ENCODE data around the gene CEP295NL. TPM values are rescaled to one million over a fixed set of nuclear protein-coding genes. Genes with fewer than 3 reads are reported as not detected.
"Not testable (repeated sequence)": the region's sequence is repeated elsewhere in the genome, so short reads cannot be mapped to it uniquely, and the experiment has no call there.

The CEP295NL gene
- total RNA-seq, 1 experiment from 2014 or later, result 3.6 TPM

DNA sequence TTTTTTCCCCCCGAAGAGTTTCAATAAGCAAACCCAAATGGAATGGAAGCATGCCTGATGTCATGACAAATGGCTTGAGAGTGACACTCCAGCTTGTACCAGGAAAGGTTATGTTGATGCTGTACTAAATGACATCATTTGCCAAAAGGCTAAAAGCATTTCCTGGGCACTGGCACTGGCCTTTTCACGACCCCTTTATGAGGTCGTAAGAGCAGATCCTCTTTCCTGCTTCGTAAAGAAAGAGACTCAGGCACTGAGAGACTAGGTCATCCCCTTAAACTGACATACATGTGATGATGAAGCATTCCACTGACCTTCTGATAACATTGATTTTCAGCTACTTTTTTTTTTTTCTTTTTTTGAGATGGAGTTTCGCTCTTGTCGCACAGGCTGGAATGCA, 30.5 kb downstream of the CEP295NL start:
- intact Hi-C loops (cut with micrococcal nuclease; ENCODE audit: unreplicated experiment), result loop anchor here (2.0 kb wide), 2 partner anchors 50 to 98 kb away; no protein-coding TSS in a partner anchor
- BruUV-seq (replicated peaks), result no TSS peak
- DNase-seq, result no peak
- peaks cover 34% of the 10 kb centered on the region for H3K4me1 ChIP-seq (replicated peaks; ENCODE audit: insufficient read depth)
- H3K36me3 ChIP-seq (ENCODE audit: low read depth), result no peaks in the 10 kb centered on the region
- H3K79me2 ChIP-seq (ENCODE audit: low read depth), result peaks cover 5% of the 10 kb centered on the region; the same call in 1 of the 2 replicates
- ChIA-PET POLR2A (ENCODE audit: unreplicated experiment) (interaction anchor here (0.7 kb wide), 1 partner anchor 11 kb away, joined by 3 read pairs; no protein-coding TSS in a partner anchor), CTCF (interaction anchor here (0.6 kb wide), 2 partner anchors 11 to 176 kb away, joined by 3 to 4 read pairs; no protein-coding TSS in a partner anchor)
- no peaks in the 10 kb centered on the region for H4K20me1 ChIP-seq (ENCODE audit: insufficient read depth)
- no peak for TF ChIP-seq EZH2 (IDR thresholded peaks at IDR 0.05; ENCODE audit: low read depth)
- TF ChIP-seq, protein P1, sequence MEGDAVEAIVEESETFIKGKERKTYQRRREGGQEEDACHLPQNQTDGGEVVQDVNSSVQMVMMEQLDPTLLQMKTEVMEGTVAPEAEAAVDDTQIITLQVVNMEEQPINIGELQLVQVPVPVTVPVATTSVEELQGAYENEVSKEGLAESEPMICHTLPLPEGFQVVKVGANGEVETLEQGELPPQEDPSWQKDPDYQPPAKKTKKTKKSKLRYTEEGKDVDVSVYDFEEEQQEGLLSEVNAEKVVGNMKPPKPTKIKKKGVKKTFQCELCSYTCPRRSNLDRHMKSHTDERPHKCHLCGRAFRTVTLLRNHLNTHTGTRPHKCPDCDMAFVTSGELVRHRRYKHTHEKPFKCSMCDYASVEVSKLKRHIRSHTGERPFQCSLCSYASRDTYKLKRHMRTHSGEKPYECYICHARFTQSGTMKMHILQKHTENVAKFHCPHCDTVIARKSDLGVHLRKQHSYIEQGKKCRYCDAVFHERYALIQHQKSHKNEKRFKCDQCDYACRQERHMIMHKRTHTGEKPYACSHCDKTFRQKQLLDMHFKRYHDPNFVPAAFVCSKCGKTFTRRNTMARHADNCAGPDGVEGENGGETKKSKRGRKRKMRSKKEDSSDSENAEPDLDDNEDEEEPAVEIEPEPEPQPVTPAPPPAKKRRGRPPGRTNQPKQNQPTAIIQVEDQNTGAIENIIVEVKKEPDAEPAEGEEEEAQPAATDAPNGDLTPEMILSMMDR (conservative IDR thresholded peaks at IDR 0.05), result no peak
- no peaks in the 10 kb centered on the region for H3K27me3 ChIP-seq (ENCODE audit: insufficient read depth, low read depth)
- no peak overlapping the region for H3K4me3 ChIP-seq
- H3K4me2 ChIP-seq, result no peak overlapping the region
- H2AFZ ChIP-seq, result no peak overlapping the region
- no peak overlapping the region for H3K27ac ChIP-seq
- no peaks in the 10 kb centered on the region for H3K9me2 ChIP-seq (ENCODE audit: insufficient read depth)
- H3K9me3 ChIP-seq (ENCODE audit: insufficient read depth, low read depth), result no peaks in the 10 kb centered on the region
- H3F3A ChIP-seq (ENCODE audit: insufficient read depth, low read depth), result peaks cover 18% of the 10 kb centered on the region

DNA sequence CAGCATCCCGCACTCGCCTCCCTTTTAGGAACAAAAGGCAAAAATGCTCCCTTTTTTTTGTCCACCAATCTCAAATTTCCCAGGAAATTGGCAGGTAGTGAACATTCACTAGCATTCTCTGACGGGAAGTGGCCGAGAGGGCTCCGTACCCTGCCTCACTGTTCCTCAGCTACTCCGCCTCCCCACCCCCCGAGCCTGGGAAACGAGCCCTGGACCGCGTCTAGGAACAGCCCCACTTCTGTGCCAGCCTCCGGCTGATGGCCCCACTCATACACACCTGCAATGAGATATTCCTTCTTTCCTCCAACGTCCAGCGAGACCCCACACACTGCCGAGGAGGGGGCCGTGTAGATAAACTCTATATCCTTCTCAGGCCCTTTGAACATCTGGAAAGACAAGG, 32.4 kb downstream of the CEP295NL start:
- ChIA-PET CTCF (no interaction called here), POLR2A (ENCODE audit: unreplicated experiment) (no interaction called here)
- Histone ChIP-seq H3K4me3 (no peak overlapping the region), H3K9me3 (ENCODE audit: insufficient read depth, low read depth) (no peaks in the 10 kb centered on the region), H2AFZ (no peak overlapping the region), H3K27ac (no peak overlapping the region), H3K79me2 (ENCODE audit: low read depth) (peaks cover 5% of the 10 kb centered on the region; the same call in 1 of the 2 replicates), H3K36me3 (ENCODE audit: low read depth) (no peaks in the 10 kb centered on the region), H4K20me1 (ENCODE audit: insufficient read depth) (no peaks in the 10 kb centered on the region), H3K9me2 (ENCODE audit: insufficient read depth) (no peaks in the 10 kb centered on the region), H3K27me3 (ENCODE audit: insufficient read depth, low read depth) (no peaks in the 10 kb centered on the region), H3F3A (ENCODE audit: insufficient read depth, low read depth) (peaks cover 18% of the 10 kb centered on the region), H3K4me1 (replicated peaks; ENCODE audit: insufficient read depth) (peaks cover 24% of the 10 kb centered on the region), H3K4me2 (no peak overlapping the region)
- intact Hi-C loops (cut with micrococcal nuclease; ENCODE audit: unreplicated experiment), result no loop called here
- no TSS peak for BruUV-seq (replicated peaks)
- DNase-seq, result no peak
- TF ChIP-seq, protein P1 (conservative IDR thresholded peaks at IDR 0.05), result no peak
- TF ChIP-seq EZH2 (IDR thresholded peaks at IDR 0.05; ENCODE audit: low read depth), result no peak

DNA sequence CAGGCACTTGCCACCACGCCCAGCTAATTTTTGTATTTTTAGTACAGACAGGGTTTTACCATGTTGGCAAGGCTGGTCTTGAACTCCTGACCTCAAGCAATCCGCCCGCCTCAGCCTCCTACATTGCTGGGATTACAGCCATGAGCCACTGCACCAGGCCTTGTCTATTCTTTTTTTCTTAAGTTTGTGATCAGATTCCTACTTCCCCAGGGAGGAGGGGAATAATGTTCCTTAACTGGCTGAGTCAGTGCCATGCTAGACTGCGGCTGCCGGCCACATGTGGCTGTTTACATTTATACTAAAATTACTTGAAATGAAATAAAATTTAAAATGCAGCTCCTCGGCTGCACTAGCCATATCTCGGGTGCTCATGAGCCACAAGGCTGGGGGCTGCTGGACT, 34.6 kb downstream of the CEP295NL start:
- Histone ChIP-seq H3K27ac (no peak overlapping the region), H2AFZ (no peak overlapping the region), H3K36me3 (ENCODE audit: low read depth) (no peaks in the 10 kb centered on the region), H3K4me1 (replicated peaks; ENCODE audit: insufficient read depth) (peaks cover 6% of the 10 kb centered on the region), H3K9me3 (ENCODE audit: insufficient read depth, low read depth) (no peaks in the 10 kb centered on the region), H3K4me2 (no peak overlapping the region), H3K9me2 (ENCODE audit: insufficient read depth) (no peaks in the 10 kb centered on the region), H3K4me3 (no peak overlapping the region), H3F3A (ENCODE audit: insufficient read depth, low read depth) (peaks cover 7% of the 10 kb centered on the region; the same call in 1 of the 2 replicates), H3K27me3 (ENCODE audit: insufficient read depth, low read depth) (no peaks in the 10 kb centered on the region), H3K79me2 (ENCODE audit: low read depth) (no peaks in the 10 kb centered on the region), H4K20me1 (ENCODE audit: insufficient read depth) (no peaks in the 10 kb centered on the region)
- no peak for TF ChIP-seq EZH2 (IDR thresholded peaks at IDR 0.05; ENCODE audit: low read depth)
- TF ChIP-seq, protein P1 (conservative IDR thresholded peaks at IDR 0.05), result no peak
- no TSS peak for BruUV-seq (replicated peaks)
- intact Hi-C loops (cut with micrococcal nuclease; ENCODE audit: unreplicated experiment), result no loop called here
- ChIA-PET CTCF (interaction anchor here (0.6 kb wide), 1 partner anchor 204 kb away, joined by 4 read pairs; no protein-coding TSS in a partner anchor), POLR2A (ENCODE audit: unreplicated experiment) (interaction anchor here (0.7 kb wide), 1 partner anchor 508 kb away, joined by 6 read pairs; the partner anchor contains the start of gene SOCS3)
- DNase-seq, result no peak

DNA sequence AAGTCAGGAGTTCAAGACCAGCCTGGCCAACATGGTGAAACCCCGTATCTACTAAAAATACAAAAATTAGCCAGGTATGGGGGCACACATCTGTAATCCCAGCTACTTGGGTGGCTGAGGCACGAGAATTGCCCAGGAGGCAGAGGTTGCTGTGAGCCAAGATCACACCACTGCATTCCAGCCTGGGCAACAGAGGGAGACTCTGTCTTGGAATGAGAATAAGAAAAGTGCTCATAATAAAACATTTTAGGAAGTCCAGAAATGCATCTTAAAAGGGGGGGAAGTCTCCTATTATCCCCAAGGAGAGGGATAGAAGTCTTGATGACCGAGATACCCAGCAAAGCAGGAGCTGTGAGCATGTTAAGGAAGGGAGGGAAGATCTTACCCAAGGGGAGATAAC, 36.0 kb downstream of the CEP295NL start:
- H3K9me3 ChIP-seq (ENCODE audit: insufficient read depth, low read depth); H3F3A ChIP-seq (ENCODE audit: insufficient read depth, low read depth); H3K4me3 ChIP-seq; H2AFZ ChIP-seq; H4K20me1 ChIP-seq (ENCODE audit: insufficient read depth); H3K27ac ChIP-seq; H3K4me1 ChIP-seq (replicated peaks; ENCODE audit: insufficient read depth); H3K36me3 ChIP-seq (ENCODE audit: low read depth); H3K27me3 ChIP-seq (ENCODE audit: insufficient read depth, low read depth); DNase-seq; H3K9me2 ChIP-seq (ENCODE audit: insufficient read depth); H3K79me2 ChIP-seq (ENCODE audit: low read depth); POLR2A ChIA-PET (ENCODE audit: unreplicated experiment); CTCF ChIA-PET; BruUV-seq (replicated peaks); intact Hi-C loops (cut with micrococcal nuclease; ENCODE audit: unreplicated experiment); H3K4me2 ChIP-seq: not testable (repeated sequence)

Data from PC-9 (cell line).